Panc1 (cell line): ENCODE results near the gene FKBP6. TPM values are rescaled to one million over a fixed set of nuclear protein-coding genes. Genes with fewer than 3 reads are reported as not detected.
"Not testable (repeated sequence)": the region's sequence is repeated elsewhere in the genome, so short reads cannot be mapped to it uniquely, and the experiment has no call there.

Source experiments
- ATAC-seq: fragments of 200-7000 bp; cut with Tn5 transposase; 2 replicates; pipeline ENCODE4 v1.9.1; 2020; ENCODE audit warnings: mild to moderate bottlenecking, moderate library complexity
- BruUV-seq: library from RNA; stranded (reverse); fragments of 400-500 nt; replicated peaks from 2 replicates; lab custom pipeline; 2021; lab: Mats Ljungman, UMichigan
- CTCF ChIA-PET: fragments of 300-600 bp; sonication (Branson Sonifier 250); formaldehyde crosslinking; loops from one replicate; lab custom pipeline; 2022; ENCODE audit warnings: antibody characterized with exemption; lab: Charles Lee
- POLR2A ChIA-PET: fragments of 300-600 bp; sonication (Branson Sonifier 250); formaldehyde crosslinking; loops from one replicate; lab custom pipeline; 2022; ENCODE audit warnings: antibody characterized with exemption; lab: Charles Lee
- DNase-seq: peaks from one replicate; pipeline ENCODE4 v3.0.0-alpha.2; 2010; ENCODE audit warnings: low read depth, low spot score
- H3K27ac ChIP-seq: 2 replicates; pipeline ENCODE4 v1.5.1; 2011; ENCODE audit warnings: mild to moderate bottlenecking, low read length, inconsistent platforms
- H3K27me3 ChIP-seq: fragments of 200-500 bp; sonication (Bioruptor generic); 2 replicates; pipeline ENCODE4 v1.6.0; 2014; ENCODE audit warnings: low read length, inconsistent platforms; ENCODE audit not compliant: control insufficient read depth, insufficient read depth
- H3K36me3 ChIP-seq: fragments of 200-500 bp; sonication (Bioruptor generic); 2 replicates; pipeline ENCODE4 v1.5.1; 2014; ENCODE audit warnings: inconsistent platforms, mild to moderate bottlenecking, low read length, moderate library complexity; ENCODE audit not compliant: control insufficient read depth, insufficient read depth
- H3K4me1 ChIP-seq: 2 replicates; pipeline ENCODE4 v1.5.1; 2011; ENCODE audit warnings: inconsistent platforms, mild to moderate bottlenecking, low read length, moderate library complexity; ENCODE audit not compliant: control insufficient read depth, insufficient read depth
- H3K4me3 ChIP-seq, 2 experiments: 2 replicates each; pipeline ENCODE4 v1.5.1; 2011 to 2012; ENCODE audit warnings: low read depth in 2 of 2, low read length in 2 of 2, mild to moderate bottlenecking in 2 of 2, inconsistent platforms in 1 of 2, moderate library complexity in 1 of 2
- H3K9me3 ChIP-seq: fragments of 200-500 bp; sonication (Bioruptor generic); 2 replicates; pipeline ENCODE4 v1.5.1; 2014; ENCODE audit warnings: low read depth, mild to moderate bottlenecking, inconsistent platforms, low read length, moderate library complexity; ENCODE audit not compliant: control insufficient read depth, insufficient read depth
- POLR2AphosphoS5 ChIP-seq: IDR thresholded peaks from 2 replicates; pipeline ENCODE4 v1.6.1; 2012; ENCODE audit warnings: mild to moderate bottlenecking, low read depth, low read length, moderate library complexity
- REST ChIP-seq, 2 experiments: IDR thresholded peaks; 2 replicates each; pipeline ENCODE4 v1.6.1; 2011 to 2012; ENCODE audit warnings: low read depth in 2 of 2, control low read depth in 1 of 2, low read length in 1 of 2, mild to moderate bottlenecking in 1 of 2, moderate library complexity in 1 of 2; ENCODE audit not compliant: insufficient read depth in 1 of 2
- SIN3A ChIP-seq: IDR thresholded peaks from 2 replicates; pipeline ENCODE4 v1.6.1; 2012; ENCODE audit warnings: low read depth, mild to moderate bottlenecking, low read length, moderate library complexity, borderline replicate concordance; ENCODE audit not compliant: insufficient read depth
- TCF7L2 ChIP-seq: IDR thresholded peaks from 2 replicates; pipeline ENCODE4 v1.6.1; 2011; ENCODE audit warnings: mild to moderate bottlenecking, low read depth, low read length, inconsistent platforms
- in situ Hi-C: cut with HindIII; loops from 2 replicates; pipeline ENCODE4 v1.10.0; 2016; ENCODE audit warnings: low sequenced_read_pairs, low pct_unique_long_range_greater_than_20kb
- intact Hi-C: fragments of 100-400 bp; cut with micrococcal nuclease; formaldehyde crosslinking; loops from one replicate; pipeline ENCODE4 v1.10.0; 2022; ENCODE audit not compliant: unreplicated experiment
- total RNA-seq: library from RNA; stranded (reverse); gene quantifications from one replicate; pipeline ENCODE4 v1.2.1, GENCODE V29; 2021; ENCODE audit not compliant: unreplicated experiment
- TF ChIP-seq, protein P1 (sequence below): fragments of 450-650 bp; IDR thresholded peaks from 2 replicates; pipeline ENCODE4 v1.5.1; 2017; ENCODE audit warnings: mild to moderate bottlenecking

The FKBP6 gene
- total RNA-seq, 1 experiment from 2014 or later, result not detected

- no peaks in the 10 kb centered on the region for H3K36me3 ChIP-seq
- TF ChIP-seq POLR2AphosphoS5 (no peak), TCF7L2 (no peak), REST (IDR thresholded peaks at IDR 0.05; ENCODE audit: insufficient read depth in 1 of 2, low read depth in 2 of 2, low read length in 1 of 2) (no peak), SIN3A (no peak)
- TF ChIP-seq, protein P1, sequence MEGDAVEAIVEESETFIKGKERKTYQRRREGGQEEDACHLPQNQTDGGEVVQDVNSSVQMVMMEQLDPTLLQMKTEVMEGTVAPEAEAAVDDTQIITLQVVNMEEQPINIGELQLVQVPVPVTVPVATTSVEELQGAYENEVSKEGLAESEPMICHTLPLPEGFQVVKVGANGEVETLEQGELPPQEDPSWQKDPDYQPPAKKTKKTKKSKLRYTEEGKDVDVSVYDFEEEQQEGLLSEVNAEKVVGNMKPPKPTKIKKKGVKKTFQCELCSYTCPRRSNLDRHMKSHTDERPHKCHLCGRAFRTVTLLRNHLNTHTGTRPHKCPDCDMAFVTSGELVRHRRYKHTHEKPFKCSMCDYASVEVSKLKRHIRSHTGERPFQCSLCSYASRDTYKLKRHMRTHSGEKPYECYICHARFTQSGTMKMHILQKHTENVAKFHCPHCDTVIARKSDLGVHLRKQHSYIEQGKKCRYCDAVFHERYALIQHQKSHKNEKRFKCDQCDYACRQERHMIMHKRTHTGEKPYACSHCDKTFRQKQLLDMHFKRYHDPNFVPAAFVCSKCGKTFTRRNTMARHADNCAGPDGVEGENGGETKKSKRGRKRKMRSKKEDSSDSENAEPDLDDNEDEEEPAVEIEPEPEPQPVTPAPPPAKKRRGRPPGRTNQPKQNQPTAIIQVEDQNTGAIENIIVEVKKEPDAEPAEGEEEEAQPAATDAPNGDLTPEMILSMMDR, result no peak
- ChIA-PET POLR2A (no interaction called here), CTCF (no interaction called here)
- H3K9me3 ChIP-seq, result no peaks in the 10 kb centered on the region
- no peaks in the 10 kb centered on the region for H3K27me3 ChIP-seq
- intact Hi-C loops, result no loop called here
- DNase-seq (no peak), ATAC-seq (no peak)
- no TSS peak for BruUV-seq
- H3K27ac ChIP-seq, result no peak overlapping the region
- H3K4me3 ChIP-seq, result no peak overlapping the region
- no peaks in the 10 kb centered on the region for H3K4me1 ChIP-seq
- in situ Hi-C loops, result no loop called here
Observed at GRCh38 chr7:73316521-73316920, 11.4 kb upstream of the FKBP6 start.

- H3K27ac ChIP-seq, BruUV-seq, H3K4me1 ChIP-seq, H3K4me3 ChIP-seq, H3K9me3 ChIP-seq, DNase-seq, in situ Hi-C loops, H3K36me3 ChIP-seq, intact Hi-C loops, H3K27me3 ChIP-seq, CTCF ChIA-PET: not testable (repeated sequence)
- POLR2A ChIA-PET, result interaction anchor here (0.6 kb wide), 1 partner anchor 895 kb away, joined by 4 read pairs; no protein-coding TSS in a partner anchor
- 0 out of 2 replicates have a peak, but pooled peaks have one; percentile 32 for ATAC-seq
Observed at GRCh38 chr7:73318656-73319204, 9.2 kb upstream of the FKBP6 start.

DNA sequence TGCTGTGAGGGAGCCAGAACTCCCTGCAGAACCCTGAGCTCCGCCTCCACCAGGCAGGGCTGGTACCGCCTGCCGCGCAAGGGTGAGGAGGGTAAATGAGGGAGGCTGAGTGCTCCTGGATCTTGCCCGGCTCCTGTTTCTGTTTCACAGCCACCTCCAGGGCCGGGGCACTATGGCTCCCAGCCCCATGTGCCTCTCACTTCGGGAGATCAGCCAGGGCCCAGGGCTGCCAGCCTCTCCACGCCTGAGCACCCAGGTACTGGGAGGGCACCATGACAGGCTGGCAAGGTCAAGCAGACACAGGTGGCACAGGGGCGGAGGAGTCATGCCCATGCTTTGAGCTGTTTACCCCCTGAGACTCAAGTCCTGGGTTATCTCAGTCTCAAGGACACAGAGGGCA is 8.4 kb upstream of the FKBP6 start:
- intact Hi-C loops, ATAC-seq, H3K27me3 ChIP-seq, CTCF ChIA-PET, DNase-seq, POLR2A ChIA-PET, H3K4me1 ChIP-seq, H3K27ac ChIP-seq, in situ Hi-C loops, H3K9me3 ChIP-seq, BruUV-seq, H3K4me3 ChIP-seq, H3K36me3 ChIP-seq: not testable (repeated sequence)

DNA sequence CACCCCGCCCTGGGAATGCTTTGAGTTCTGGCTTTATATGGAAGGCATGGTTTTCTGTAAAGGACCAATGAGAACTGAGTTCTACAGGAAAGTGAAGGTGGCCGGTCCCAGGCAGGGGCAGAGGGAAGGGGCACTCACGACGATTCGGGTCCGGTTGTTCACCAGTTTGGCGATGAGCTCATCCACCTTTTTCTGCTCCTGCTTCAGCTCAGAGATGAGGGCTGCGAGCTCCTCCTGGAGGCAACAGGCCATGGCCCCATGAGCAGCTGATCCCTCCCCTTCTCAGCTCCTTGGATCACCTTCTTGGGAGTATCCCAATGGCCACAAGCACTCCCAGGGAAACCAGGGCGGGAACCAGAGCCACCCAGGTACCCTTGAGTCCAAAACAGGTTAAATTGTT is 8.0 kb upstream of the FKBP6 start:
- H3K27me3 ChIP-seq, DNase-seq, H3K4me3 ChIP-seq, H3K9me3 ChIP-seq, H3K4me1 ChIP-seq, in situ Hi-C loops, H3K27ac ChIP-seq, BruUV-seq, CTCF ChIA-PET, ATAC-seq, H3K36me3 ChIP-seq, POLR2A ChIA-PET: not testable (repeated sequence)
- intact Hi-C loops, result loop anchor here (5.0 kb wide), 1 partner anchor 117 kb away; no protein-coding TSS in a partner anchor

GRCh38 chr7:73323434-73324080 is 4.4 kb upstream of the FKBP6 start:
- H3K27ac ChIP-seq, DNase-seq, BruUV-seq, ATAC-seq, in situ Hi-C loops, H3K4me1 ChIP-seq, H3K36me3 ChIP-seq, POLR2A ChIA-PET, H3K27me3 ChIP-seq, H3K9me3 ChIP-seq: not testable (repeated sequence)
- intact Hi-C loops, result loop anchor here (5.0 kb wide), 1 partner anchor 114 kb away; no protein-coding TSS in a partner anchor
- CTCF ChIA-PET, result interaction anchor here (0.6 to 1.0 kb wide), 4 partner anchors 10 to 128 kb away, joined by 3 to 10 read pairs (median 3); no protein-coding TSS in a partner anchor
- peak overlapping the region in 1 of 2 experiments; percentile 4; a peak in 1 of 4 replicates for H3K4me3 ChIP-seq
